ENCODE results near the gene PDLIM1.

Gene PDLIM1

DNA sequence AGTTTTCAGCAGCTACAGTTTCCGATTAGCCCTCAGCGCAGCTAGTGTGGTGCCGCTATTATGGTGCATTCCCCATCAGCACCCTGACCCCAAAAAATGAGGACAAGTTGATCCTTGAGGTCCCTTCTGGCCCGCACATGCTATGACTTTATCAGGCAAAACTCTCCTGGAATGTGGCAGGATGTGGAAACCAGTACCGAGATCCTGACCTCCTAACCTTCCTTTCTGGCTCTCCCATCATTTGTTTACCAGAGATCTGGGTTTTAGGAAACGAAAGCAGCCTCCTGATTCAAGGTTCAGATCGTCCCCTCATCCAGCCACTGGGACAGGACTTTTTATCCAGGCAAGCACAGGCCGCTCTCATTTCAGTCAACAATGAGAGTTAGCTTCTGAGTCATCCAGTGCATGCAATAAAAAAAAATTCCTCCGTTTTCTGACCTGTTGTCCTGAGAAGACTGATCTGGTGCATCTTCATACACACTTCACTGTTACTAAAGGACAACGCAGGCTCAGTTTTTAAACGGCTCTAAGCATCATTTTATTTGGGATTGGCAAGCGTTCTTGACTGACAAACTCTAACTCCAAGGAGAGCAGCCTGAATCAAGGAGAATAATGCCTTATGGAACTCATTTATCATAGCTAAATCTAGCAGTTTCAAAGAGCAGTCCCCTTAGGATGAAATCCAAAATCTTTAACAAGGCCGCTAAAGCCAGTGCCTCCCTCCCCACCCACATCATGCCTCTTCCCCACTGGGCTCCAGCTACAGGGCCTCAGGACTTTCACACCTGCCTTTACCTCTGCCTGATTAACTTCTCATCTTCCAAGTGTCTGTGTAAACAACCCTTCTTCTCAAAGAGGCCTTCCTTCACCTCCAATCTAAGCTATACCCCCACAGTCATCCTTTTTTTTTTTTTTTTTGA is 17.1 kb downstream of the PDLIM1 start:
- Histone ChIP-seq H3K27ac (peak overlapping the region in 18 of 21 experiments; percentile 11 to 80 (median 70)), H3K4me3 (no peak overlapping the region)

DNA sequence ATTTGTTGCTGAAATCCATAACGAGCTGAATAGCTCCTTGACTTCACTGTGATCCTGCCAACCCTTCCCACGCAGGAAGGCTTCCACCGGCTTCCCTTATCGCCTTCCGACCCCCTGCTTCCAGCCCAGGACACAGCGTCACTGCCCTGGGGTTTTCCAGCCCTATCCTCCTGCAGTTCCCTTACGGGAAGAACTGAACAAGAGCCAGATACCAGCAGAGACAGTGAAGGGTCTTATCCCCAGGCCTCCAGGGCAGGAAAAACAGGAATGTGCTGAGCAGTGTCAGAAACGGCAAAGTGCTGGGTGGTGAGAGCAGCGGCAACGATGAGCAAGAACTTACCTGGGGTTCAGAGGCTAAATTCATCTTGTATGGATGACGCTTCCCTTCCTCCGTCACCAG is 22.4 kb downstream of the PDLIM1 start:
- H3K4me3 ChIP-seq, result no peak overlapping the region
- peak overlapping the region in 17 of 21 experiments; percentile 30 to 89 (median 73) for H3K27ac ChIP-seq

DNA sequence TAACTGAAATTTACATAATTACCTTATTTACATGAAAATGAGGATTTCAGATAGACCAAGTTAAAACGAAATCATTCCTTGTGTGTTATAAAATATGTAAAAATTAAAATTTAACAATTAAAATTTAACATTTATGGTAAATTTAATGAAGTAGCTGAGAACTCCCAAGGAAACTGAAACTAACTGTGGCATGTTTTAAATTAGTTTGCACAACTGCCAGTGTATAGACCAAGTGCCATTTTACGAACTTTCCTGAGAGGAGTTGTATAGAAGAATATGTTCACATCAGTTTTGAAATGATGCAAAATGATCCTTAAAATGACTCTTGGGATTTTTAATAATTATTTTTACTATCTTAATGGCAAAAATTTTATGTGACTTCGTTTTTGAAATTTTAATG is 23.6 kb downstream of the PDLIM1 start:
- H3K27ac ChIP-seq, result peak overlapping the region in 15 of 21 experiments; percentile 20 to 89 (median 60)
- no peak overlapping the region for H3K4me3 ChIP-seq

DNA sequence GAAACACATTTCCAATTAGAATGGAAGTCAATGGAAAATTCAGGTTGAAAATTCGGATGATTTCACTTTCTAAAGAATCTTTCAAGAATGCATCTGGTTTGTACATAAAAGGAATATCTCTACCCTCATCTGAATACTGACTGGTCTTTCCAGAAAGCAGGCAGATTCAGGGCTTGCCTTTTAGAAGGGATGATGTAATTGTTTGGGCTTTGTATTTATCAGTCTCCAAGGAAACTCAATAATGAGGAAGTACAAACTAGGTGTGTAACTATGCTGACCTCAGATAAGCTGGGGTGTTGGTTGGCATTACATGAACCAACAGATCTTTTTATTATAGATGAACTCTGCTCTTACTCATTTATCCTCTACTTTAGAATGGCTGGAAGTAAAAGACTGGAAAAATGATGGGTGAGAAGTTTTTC is 24.1 kb downstream of the PDLIM1 start:
- no peak overlapping the region for H3K4me3 ChIP-seq
- peak overlapping the region in 18 of 21 experiments; percentile 6 to 89 (median 74) for H3K27ac ChIP-seq

DNA sequence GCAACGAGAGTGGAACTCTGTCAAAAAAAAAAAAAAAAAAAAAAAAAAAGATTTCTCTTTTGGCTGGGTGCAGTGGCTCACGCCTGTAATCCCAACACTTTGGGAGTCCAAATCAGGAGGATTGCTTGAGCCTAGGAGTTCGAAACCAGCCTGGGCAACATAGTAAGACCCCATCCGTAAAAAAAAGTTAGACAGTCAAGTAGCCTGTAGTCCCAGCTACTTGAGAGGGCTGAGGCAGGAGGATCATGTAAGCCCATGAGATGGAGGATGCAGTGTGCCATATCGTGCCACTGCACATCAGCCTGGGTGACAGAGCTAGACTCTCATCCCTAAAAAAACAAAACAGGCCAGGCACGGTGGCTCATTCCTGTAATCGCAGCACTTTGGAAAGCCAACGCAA is 25.2 kb downstream of the PDLIM1 start:
- H3K27ac ChIP-seq, result peak overlapping the region in 8 of 21 experiments; percentile 63 to 89 (median 78)
- no peak overlapping the region for H3K4me3 ChIP-seq

DNA sequence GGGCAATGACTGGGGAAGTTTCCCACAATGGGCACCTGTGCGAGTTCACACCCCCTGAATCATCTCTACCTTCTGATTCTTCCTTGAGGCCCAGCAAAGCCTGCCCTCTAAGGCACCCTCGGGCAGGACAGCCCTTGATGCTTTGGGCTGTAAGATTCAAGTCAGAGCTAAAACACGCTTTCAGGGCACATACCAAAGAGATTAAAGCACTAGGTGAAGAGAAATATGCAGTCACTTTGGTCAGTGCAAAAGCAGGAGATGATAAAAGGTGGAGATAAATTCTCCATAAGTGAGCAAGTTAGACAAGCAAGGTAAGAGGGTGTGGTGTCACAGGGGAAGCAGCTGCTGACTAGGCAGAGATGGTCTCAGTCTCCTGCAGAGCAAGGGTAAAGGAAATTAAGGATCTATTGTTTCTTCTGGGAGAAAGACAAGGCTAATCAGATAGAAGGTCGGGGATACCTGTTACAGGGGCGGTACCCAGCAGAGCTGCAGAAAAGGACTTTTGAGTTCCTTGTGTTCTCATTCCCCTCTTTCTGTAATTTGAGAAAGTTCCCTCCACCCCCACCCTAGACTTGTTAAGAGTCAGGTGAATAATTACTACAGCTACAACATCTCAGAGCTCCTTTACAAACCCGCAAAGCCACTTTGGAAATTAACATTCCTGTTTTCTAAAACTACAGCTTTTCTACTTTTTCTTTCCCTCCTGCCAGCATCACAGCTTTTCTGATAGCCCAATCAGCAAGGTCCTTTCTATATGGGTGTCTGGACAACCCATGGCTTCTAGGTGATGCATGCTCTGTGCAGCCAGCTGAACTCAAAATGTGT is 26.4 kb downstream of the PDLIM1 start:
- peak overlapping the region in 9 of 21 experiments; percentile 18 to 77 (median 42) for H3K27ac ChIP-seq

DNA sequence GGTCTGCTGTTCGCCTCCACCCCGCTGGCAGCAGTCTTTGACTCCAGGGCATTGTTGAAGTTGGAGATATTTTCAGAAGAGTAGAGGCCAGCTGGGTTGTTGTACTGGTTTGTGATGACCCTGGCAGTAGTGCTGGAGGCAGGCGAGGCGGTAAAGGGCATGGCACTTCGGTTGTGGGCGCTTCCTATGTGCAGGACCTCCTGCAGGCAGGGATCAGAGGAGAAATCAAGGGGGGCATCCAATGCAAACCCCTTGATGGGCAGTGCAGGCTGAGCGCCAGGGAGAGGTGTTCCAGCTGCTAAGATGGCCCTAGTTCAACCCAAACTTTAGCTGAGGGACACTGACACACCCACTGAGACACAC is 27.0 kb downstream of the PDLIM1 start:
- H3K4me3 ChIP-seq, result no peak overlapping the region
- peak overlapping the region in 6 of 21 experiments; percentile 19 to 61 (median 46) for H3K27ac ChIP-seq

More for the DNA sequence above, 26.4 kb downstream of the PDLIM1 start:
- H3K4me3 ChIP-seq, result no peak overlapping the region

DNA sequence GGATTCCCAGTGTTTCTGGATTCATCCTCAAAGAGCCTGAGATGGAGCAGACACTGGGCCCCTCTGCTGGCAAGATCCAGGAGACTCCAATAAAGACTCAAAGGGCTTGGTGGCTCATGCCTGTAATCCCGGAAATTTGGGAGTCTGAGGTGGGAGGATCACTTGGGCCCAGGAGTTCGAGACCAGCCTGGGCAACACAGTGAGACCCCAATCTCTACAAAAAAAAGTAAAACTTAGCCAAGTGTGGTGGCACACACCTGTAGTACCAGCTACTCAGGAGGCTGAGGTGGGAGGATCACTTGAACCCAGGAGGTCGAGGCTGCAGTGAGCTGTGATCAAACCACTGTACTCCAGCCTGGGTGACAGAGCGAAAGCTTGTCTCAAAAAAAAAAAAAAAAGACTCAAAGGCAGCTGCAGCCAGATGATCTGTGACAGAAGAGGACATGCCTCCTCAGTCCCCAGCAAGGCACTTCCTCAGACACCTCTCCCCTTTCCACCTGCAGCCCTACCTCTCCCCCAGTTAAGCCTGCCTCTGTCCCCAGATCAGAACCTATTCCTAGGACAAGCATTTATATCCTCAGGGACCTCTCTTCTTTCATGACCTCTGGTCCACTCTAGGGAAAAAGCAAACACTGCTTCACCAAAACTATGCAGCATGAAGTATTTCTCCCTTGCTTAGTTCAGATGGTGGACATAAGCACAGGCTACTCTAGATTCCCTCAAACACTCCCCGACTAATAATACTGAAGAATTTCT is 27.9 kb downstream of the PDLIM1 start:
- peak overlapping the region in 2 of 21 experiments; percentile 37 to 61 for H3K27ac ChIP-seq
- no peak overlapping the region for H3K4me3 ChIP-seq

DNA sequence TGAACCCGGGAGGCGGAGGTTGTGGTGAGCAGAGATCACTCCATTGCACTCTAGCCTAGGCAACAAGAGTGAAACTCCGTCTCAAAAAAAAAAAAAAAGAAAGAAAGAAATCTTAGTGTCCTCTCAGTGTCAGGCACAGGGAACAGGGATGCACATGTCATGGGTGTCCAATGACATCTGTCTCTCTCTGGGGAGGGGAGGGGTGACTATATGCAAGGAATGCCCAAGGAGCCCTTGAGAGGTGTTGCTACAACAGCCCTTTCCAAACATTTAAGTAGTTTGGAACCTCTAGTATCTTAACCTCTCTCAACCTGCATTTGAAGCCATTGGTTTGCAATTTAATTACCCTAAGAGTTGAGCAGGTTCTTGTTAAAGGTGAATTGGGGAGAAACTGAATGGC is 28.9 kb downstream of the PDLIM1 start:
- H3K27ac ChIP-seq, result peak overlapping the region in 2 of 21 experiments; percentile 73 to 81
- no peak overlapping the region for H3K4me3 ChIP-seq

DNA sequence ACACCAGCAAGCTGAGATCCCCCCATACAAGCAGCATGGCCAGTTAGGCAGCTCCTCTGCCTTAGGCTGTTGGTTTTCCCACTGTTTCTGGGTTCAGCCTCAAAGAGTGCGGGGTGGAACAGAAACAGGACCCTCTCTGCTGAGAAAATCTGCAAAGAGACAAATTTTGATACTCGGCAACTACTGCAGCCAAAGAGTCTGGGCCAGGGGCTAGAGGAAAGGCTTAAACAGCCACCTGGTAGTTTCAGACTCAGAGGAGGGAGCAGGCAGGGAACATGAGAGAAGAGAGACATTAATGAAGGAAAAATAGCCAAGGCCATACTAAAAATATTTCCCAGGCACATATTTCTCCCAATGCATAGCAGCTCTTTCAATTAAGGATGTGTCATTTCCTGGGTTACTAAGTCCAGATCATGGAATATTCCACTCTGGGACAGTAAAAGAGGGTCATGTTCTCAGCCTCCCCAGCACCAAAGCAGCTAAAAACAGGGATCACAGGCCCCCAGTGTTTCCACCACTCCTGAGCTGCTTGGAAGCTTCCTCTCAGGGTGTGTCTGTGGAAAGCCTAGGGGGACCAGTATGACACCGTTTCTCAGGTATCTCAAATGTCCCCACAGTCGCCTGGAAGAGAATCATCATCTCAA is 29.8 kb downstream of the PDLIM1 start:
- H3K27ac ChIP-seq, result peak overlapping the region in 17 of 21 experiments; percentile 1 to 81 (median 43)
- H3K4me3 ChIP-seq, result no peak overlapping the region

DNA sequence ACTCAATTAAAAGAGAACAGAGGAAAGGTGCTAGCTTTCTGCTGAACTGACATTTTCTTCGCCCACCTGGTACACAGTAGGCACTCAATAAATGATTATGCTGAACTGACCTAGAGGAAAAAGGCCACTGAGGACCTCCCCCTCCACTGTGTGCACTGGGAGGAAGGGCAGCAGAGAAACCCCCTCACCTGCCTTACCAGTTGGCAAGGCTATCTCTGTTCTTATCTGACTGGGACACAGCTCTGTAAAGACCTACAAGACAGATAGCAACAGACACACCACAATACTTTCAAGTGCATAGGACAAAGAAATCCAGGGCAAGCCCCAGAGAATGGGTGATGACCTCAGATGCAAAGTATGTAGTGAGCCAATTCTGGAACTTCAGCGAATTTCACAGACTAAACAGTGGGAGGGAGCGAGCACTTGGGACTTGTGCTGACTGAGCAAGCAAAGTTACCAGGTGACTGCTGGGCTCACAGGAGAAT is 30.4 kb downstream of the PDLIM1 start:
- peak overlapping the region in 15 of 21 experiments; percentile 3 to 81 (median 51) for H3K27ac ChIP-seq

DNA sequence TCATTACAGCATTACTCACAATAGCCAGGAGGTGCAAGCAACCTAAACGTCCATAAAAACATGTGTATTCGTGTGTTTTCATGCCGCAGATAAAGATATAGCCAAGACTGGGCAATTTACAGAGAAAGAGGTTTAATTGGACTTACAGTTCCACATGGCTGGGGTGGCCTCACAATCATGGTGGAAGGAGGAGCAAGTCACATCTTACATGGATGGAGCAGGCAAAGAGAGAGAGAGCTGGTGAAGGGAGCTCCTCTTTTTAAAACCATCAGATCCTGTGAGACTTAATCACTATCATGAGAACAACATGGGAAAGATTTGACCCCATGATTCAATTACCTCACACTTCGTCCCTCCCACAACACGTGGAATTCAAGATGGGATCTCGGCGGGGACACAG is 33.0 kb downstream of the PDLIM1 start:
- Histone ChIP-seq H3K4me3 (no peak overlapping the region), H3K27ac (no peak overlapping the region)

More for the DNA sequence above, 30.4 kb downstream of the PDLIM1 start:
- no peak overlapping the region for H3K4me3 ChIP-seq

DNA sequence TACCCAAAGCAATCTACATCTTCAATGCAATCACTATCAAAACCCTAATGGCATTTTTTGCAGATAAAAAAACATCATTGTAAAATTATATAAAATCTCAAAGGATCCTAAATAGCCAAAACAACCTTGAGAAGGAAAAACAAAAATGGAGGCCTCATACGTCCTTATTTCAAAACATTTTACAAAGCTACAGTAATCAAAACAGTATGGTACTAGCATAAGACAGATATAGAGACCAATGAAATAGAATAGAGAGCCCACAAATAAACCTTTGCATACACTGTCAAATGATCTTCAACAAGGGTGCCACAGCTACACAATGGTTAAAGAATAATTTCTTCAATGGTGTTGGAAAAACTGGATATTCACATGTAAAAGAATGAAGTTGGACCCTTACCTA is 34.5 kb downstream of the PDLIM1 start:
- Histone ChIP-seq H3K4me3 (no peak overlapping the region), H3K27ac (no peak overlapping the region)

DNA sequence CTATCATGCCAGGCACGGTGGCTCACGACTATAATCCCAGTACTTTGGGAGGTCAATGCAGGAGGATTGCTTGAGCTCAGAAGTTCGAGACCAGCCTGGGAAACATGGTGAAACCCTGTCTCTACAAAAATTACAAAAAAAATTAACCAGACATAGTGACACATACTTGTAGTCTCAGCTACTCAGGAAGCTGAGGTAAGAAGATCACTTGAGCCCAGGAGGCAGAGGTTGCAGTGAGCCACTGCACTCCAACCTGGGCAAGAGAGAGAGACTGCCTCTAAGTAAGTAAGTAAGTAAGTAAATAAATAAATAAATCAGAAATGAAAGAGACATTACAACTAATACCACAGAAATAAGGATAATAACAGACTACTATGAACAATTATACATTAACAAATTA is 36.2 kb downstream of the PDLIM1 start:
- Histone ChIP-seq H3K27ac (no peak overlapping the region), H3K4me3 (no peak overlapping the region)

DNA sequence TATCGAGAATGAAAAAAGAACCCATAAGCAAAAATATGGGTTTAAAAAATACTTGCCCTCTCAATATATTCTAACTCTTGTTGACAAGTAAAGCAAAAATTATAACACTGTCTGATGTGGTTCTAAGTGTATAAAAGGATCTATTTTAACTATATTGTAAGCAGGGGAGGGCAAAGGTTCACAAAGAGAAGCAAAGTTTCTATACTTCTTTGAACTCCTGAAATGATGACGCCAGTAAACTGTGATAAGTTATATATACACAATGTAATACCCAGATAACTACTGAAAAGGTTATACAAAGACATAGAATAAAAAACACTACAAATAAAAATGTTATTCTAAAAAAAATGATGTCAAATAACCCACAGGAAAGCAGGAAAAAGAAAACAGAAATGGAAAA is 37.1 kb downstream of the PDLIM1 start:
- Histone ChIP-seq H3K4me3 (no peak overlapping the region), H3K27ac (no peak overlapping the region)

DNA sequence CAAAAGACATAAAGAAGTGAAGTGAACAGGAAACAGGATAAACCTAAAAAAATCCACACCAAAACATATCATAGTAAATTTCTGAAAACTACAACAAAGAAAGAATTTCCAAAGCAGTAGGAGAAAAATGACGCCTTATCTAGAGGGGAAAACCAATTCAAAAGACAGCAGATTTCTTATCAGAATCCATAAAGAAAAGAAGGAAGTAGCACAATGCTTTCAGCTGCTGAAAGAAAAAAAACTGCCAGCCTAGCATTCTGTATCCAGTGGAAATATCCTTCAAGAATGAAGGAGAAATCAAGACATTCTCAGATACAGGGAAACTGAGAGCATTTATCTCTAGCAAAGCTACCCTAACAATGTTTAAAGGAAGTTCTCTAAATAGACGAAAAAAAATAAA is 37.8 kb downstream of the PDLIM1 start:
- no peak overlapping the region for H3K4me3 ChIP-seq
- H3K27ac ChIP-seq, result no peak overlapping the region

DNA sequence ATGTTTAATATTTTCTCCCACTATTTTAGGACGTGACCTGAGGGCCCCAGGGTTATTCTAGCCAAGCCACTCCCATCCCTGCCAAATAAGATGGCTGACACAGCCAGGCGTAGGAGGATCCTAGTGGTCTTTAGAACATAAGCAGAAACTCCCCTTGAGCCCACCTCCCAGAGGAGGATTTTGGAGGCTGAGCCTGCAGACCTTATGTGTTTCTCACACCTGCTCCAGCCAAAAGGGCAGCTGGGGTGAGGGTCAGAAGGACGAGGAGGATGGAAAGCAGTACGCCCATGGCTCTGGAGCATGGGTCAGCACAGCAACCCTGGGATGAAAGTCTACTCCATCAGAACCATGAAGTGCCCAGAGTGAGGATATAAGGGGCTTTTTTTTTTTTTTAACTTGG is 39.9 kb downstream of the PDLIM1 start:
- H3K27ac ChIP-seq, result no peak overlapping the region

DNA sequence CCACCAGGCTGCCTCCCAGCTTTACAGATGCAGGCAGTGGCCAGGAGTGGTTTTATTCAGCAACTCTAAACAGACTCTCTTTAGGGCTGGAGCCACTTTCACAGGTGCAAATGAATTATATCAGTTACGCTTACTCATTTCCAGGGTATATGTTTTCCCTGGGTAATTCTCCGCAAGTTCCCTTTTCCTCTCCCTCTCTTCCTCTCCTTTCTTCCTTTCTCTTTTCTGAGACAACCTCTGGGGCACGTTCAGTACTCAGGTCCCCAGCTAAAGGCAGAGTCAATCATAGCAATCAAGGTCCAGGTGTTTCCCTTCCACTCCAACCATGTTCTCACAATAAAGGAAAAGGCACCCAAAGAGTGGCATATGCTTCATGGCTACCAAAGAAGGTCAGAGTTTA is 41.3 kb downstream of the PDLIM1 start:
- peak overlapping the region in 2 of 21 experiments; percentile 8 to 61 for H3K27ac ChIP-seq

More for the DNA sequence above, 39.9 kb downstream of the PDLIM1 start:
- H3K4me3 ChIP-seq, result no peak overlapping the region

DNA sequence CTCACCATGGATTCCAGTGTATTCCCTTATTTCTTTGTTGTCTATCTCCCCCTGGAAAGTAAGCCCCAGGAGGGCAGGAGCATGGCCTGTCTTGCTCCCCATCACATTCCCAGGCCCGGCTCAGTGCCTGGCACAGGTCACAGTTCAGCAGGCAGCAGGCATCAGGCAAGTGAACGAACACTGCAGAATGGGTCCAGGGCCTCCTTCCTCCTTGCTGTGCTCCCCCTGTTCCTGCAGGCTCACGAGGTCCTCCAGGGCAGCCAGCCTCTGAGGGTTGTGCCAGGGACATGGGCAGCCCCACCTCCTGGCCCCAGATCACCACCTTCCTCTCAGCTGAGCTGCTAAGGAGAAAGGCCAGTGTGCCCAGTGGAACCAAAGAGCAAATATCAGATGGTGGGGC is 41.8 kb downstream of the PDLIM1 start:
- peak overlapping the region in 2 of 21 experiments; percentile 35 to 58 for H3K27ac ChIP-seq
- H3K4me3 ChIP-seq, result no peak overlapping the region

More for the DNA sequence above, 41.3 kb downstream of the PDLIM1 start:
- H3K4me3 ChIP-seq, result no peak overlapping the region
